GM18868 (cell line): ENCODE data around the gene DNAH14.

ENCODE experiments used
- ATAC-seq: cut with Tn5 transposase; IDR thresholded peaks from one replicate; pipeline ENCODE4 v1.9.1; 2021; ENCODE audit warnings: mild to moderate bottlenecking, moderate library complexity; ENCODE audit not compliant: unreplicated experiment

DNAH14 gene

DNA sequence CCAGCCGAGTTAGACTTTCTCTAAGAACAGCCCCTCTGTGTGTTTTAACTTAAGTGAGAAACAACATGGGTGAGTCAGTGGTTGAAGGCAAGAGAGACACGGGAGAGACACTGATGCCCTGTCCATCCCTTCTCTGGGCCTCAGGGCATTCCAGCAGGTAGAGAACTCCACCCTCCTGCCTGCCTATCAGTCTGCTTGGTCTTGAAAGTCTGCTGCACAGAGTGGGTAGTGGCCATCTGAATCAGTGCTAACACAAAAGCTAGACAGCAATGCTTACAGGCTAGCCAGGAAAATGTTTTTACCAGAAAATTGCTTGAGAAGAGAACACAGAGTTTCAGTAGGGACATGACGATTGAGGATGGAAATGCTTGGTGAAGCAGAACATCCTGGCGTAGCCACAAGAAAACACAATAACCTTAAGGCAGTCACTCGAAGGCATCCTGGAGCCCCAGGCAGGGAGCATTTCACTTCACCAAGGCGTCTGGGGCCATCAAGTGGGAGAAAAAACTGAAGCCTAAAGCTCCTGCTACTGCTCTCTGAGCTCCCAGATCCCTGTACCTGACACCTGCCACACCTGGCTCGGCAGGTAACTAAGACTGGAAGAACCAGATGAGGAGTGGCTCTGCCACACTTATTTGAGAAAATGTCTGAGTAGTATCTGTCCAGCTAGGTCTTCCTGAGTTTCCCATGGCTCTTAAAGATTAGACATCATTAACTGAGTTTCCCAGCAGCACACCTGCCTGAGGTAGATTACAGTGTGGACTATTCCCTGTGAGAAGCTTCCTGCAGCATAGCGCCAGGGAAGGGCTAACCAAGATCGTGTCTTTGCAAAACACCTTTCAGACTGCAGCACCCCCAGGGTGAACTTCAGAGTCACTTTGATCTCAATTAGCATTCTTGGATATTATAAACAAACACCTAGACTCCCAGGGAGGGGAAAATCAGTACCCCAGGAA, 516.4 kb downstream of the DNAH14 start:
- no peak for ATAC-seq

DNA sequence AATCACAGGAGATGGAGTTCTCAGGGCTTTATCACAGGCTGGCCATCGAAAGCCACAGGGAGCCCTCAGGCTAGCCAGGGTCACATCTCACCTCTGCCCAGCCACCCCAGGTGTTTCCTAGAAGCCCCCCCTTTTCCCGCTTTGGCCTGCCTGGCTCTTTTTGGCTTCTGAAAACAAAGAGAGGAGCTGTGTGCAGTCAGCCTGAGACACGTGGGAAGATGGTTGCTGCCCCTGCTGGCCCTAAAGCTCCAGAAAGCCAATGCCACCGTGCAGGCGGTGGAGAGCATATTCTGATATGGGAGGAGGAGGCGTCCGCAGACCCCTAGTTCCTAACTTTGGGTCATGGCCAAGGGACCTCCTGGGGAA, 517.1 kb downstream of the DNAH14 start:
- no peak for ATAC-seq

DNA sequence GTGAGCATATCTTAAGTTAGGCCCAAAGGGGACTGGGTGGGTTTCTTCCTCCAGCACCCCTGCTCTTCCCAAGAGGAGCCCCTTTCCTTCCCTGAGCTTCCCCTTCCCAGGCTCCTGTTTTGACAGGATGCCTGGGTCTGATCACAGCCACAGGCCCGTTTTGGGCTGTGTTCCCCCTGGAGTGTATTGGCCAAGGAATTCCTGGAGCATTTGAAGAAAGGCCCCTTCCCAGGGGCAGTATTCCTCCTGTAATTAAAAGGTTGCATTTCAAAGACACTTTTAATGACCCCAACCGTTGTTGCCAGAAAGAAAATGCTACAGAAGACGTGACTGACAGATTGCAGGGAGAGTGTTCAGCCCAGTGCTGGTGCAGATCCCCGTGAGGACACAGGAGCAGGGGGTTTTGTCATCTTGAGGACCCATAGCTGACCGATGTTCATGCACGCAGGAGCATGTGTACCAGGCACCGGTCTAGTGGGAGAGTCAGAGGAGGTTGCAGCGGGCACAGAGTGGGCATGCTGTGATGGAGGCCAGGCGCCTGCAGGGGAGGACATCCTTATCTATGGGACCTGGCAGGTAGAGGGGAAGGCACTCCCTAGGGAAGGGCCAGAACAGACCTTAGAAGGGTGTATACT, 517.6 kb downstream of the DNAH14 start:
- no peak for ATAC-seq

DNA sequence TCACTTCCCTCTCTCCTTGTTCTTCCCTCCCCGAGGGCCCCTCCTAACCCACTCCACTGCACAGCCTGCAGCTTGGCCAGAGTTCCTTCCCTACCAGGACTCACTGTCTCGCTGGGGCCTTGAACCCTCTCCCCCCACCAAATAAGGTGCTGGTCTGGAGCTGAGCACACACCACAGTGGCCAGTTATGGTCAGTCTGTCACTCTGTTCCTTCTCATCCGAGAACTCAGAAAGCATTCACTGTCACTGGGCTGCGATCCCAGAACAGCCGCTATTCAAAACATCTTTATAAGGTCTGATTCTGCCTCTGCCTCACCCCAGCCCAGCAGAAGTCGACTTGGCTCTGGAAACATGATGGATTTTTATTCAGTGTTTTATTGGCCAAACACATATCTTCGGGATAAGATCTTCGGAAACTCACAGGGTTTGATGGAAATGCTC, 518.2 kb downstream of the DNAH14 start:
- no peak for ATAC-seq

DNA sequence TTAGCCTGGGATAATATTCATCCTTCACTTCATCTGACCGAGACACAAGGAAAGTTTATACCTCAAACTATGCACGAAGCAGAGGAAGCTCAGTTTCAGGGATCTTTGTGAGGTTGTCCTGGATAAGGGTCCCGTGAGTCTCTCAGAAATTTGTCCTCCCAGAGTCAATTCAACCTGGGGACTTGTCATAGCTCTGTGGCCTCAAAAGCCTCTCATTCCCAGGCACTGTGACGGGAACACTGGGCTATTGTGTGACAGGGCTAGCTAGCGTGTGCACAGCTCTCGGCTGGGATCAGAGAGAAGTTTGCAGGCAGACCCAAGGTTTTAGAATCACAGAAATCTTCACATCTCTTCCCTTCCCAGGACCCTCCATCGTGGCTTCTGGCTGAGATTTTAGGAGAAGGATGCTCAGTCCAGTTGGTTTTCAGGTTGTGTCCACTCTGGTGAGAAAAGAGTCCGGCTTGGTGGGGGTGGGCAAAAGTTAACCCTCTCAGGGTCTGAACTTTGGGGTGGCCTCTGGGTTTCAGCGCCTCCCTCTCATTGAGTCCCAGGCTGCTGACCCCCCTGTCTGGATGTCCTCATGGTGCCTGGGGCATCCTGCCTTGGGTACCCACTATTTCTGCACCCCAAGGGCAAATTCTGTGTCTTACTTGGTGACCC, 518.8 kb downstream of the DNAH14 start:
- ATAC-seq = no peak
